ENCODE data around the gene KPNA1.

- no peak for TF ChIP-seq EZH2 (IDR thresholded peaks at IDR 0.05; ENCODE audit: low read depth, unreplicated experiment)
- TF ChIP-seq CTCF (conservative IDR thresholded peaks at IDR 0.05; ENCODE audit: low read depth in 2 of 2), result peak; percentile 48 to 77
- TF ChIP-seq POLR2AphosphoS5 (IDR thresholded peaks at IDR 0.05; ENCODE audit: low read depth), result peak; percentile 86
- TF ChIP-seq REST (IDR thresholded peaks at IDR 0.05; ENCODE audit: unreplicated experiment), result no peak
- no peak for TF ChIP-seq JUNB (IDR thresholded peaks at IDR 0.05; ENCODE audit: unreplicated experiment)
- TF ChIP-seq NANOG (IDR thresholded peaks at IDR 0.05; ENCODE audit: borderline replicate concordance), result no peak
- peak; percentile 82 for TF ChIP-seq CREB1 (CRISPR knock-in tag; IDR thresholded peaks at IDR 0.05; ENCODE audit: low read depth)
- no peak for TF ChIP-seq EZH2phosphoT487 (IDR thresholded peaks at IDR 0.05; ENCODE audit: unreplicated experiment)
- TF ChIP-seq ETS1 (IDR thresholded peaks at IDR 0.05), result no peak
- no peak for TF ChIP-seq STAT1 (IDR thresholded peaks at IDR 0.05; ENCODE audit: unreplicated experiment)
- TF ChIP-seq ZNF114 (CRISPR knock-in tag; IDR thresholded peaks at IDR 0.05), result no peak
- TF ChIP-seq ZNF331 (CRISPR knock-in tag; IDR thresholded peaks at IDR 0.05; ENCODE audit: low read depth), result no peak
- no peak for TF ChIP-seq ZNF462 (CRISPR knock-in tag; IDR thresholded peaks at IDR 0.05)
These were observed 130.7 kb downstream of the KPNA1 start, which contains the start of gene FAM162A for GRCh38 chr3:122383771-122384697.

Data from GM23338 (cell line).